ENCODE data around the gene LRRC3.

The LRRC3 gene

GRCh38 chr21:44432841-44433790, 22.2 kb upstream of the LRRC3 start:
- TF ChIP-seq ZFP30 (CRISPR knock-in tag; IDR thresholded peaks at IDR 0.05), result no peak
- no peak for TF ChIP-seq PATZ1 (CRISPR knock-in tag; IDR thresholded peaks at IDR 0.05; ENCODE audit: borderline replicate concordance)
- TF ChIP-seq CREB5 (CRISPR knock-in tag; IDR thresholded peaks at IDR 0.05; ENCODE audit: low read depth), result no peak
- TF ChIP-seq TCF4 (CRISPR knock-in tag; IDR thresholded peaks at IDR 0.05; ENCODE audit: borderline replicate concordance), result no peak
- TF ChIP-seq ZNF565 (CRISPR knock-in tag; conservative IDR thresholded peaks at IDR 0.05; ENCODE audit: low read depth), result no peak
- TF ChIP-seq ZNF8 (CRISPR knock-in tag; IDR thresholded peaks at IDR 0.05), result no peak
- TF ChIP-seq ZFP3 (CRISPR knock-in tag; IDR thresholded peaks at IDR 0.05), result no peak
- TF ChIP-seq ZC3H10 (CRISPR knock-in tag; IDR thresholded peaks at IDR 0.05), result no peak
- TF ChIP-seq ARNTL (CRISPR knock-in tag; IDR thresholded peaks at IDR 0.05; ENCODE audit: borderline replicate concordance, low read depth), result no peak
- TF ChIP-seq OSR1 (CRISPR knock-in tag; IDR thresholded peaks at IDR 0.05), result no peak
- TF ChIP-seq ESRRG (CRISPR knock-in tag; IDR thresholded peaks at IDR 0.05), result no peak
- no peak for TF ChIP-seq POU6F1 (CRISPR knock-in tag; IDR thresholded peaks at IDR 0.05; ENCODE audit: borderline replicate concordance, low read depth)
- no peak for TF ChIP-seq TOX (CRISPR knock-in tag; IDR thresholded peaks at IDR 0.05; ENCODE audit: borderline replicate concordance)
- TF ChIP-seq PPARA (CRISPR knock-in tag; IDR thresholded peaks at IDR 0.05; ENCODE audit: borderline replicate concordance), result no peak
- TF ChIP-seq BACH2 (CRISPR knock-in tag; IDR thresholded peaks at IDR 0.05; ENCODE audit: borderline replicate concordance), result no peak
- no peak for TF ChIP-seq TSHZ2 (CRISPR knock-in tag; IDR thresholded peaks at IDR 0.05)
- no peak for TF ChIP-seq CSDC2 (CRISPR knock-in tag; IDR thresholded peaks at IDR 0.05)
- no peak for TF ChIP-seq RARB (CRISPR knock-in tag; IDR thresholded peaks at IDR 0.05)
- no peak for TF ChIP-seq ISL1 (CRISPR knock-in tag; IDR thresholded peaks at IDR 0.05)
- TF ChIP-seq CSRNP3 (CRISPR knock-in tag; IDR thresholded peaks at IDR 0.05), result no peak
- ATAC-seq, result no peak

GRCh38 chr21:44433791-44434567, 21.3 kb upstream of the LRRC3 start:
- ATAC-seq, result no peak
- TF ChIP-seq GLIS3 (CRISPR knock-in tag; IDR thresholded peaks at IDR 0.05), result no peak
- TF ChIP-seq CREB5 (CRISPR knock-in tag; IDR thresholded peaks at IDR 0.05; ENCODE audit: low read depth), result no peak
- no peak for TF ChIP-seq PATZ1 (CRISPR knock-in tag; IDR thresholded peaks at IDR 0.05; ENCODE audit: borderline replicate concordance)
- TF ChIP-seq ZNF8 (CRISPR knock-in tag; IDR thresholded peaks at IDR 0.05), result no peak
- TF ChIP-seq SNAI2 (CRISPR knock-in tag; IDR thresholded peaks at IDR 0.05), result no peak
- TF ChIP-seq BACH2 (CRISPR knock-in tag; IDR thresholded peaks at IDR 0.05; ENCODE audit: borderline replicate concordance), result no peak
- no peak for TF ChIP-seq ZC3H10 (CRISPR knock-in tag; IDR thresholded peaks at IDR 0.05)
- TF ChIP-seq TOX (CRISPR knock-in tag; IDR thresholded peaks at IDR 0.05; ENCODE audit: borderline replicate concordance), result no peak
- no peak for TF ChIP-seq ZFP30 (CRISPR knock-in tag; IDR thresholded peaks at IDR 0.05)
- TF ChIP-seq CSRNP3 (CRISPR knock-in tag; IDR thresholded peaks at IDR 0.05), result no peak
- TF ChIP-seq PPARA (CRISPR knock-in tag; IDR thresholded peaks at IDR 0.05; ENCODE audit: borderline replicate concordance), result no peak
- no peak for TF ChIP-seq ZNF70 (CRISPR knock-in tag; IDR thresholded peaks at IDR 0.05)
- TF ChIP-seq OSR1 (CRISPR knock-in tag; IDR thresholded peaks at IDR 0.05), result no peak
